Calu3 (cell line): Measurements from ENCODE around the gene C5orf15. TPM values are rescaled to one million over a fixed set of nuclear protein-coding genes. Genes with fewer than 3 reads are reported as not detected.

Experiments
- BruUV-seq: library from RNA; stranded (reverse); fragments of 400-500 nt; replicated peaks from 2 replicates; lab custom pipeline; 2021; lab: Mats Ljungman, UMichigan
- CTCF ChIA-PET: fragments of 300-600 bp; sonication (Branson Sonifier 250); formaldehyde crosslinking; loops from one replicate; lab custom pipeline; 2022; ENCODE audit warnings: antibody characterized with exemption; lab: Charles Lee
- DNase-seq: peaks from one replicate; pipeline ENCODE4 v3.0.0; 2022
- H3K27ac Mint-ChIP-seq: one replicate; pipeline ENCODE4 v1.8.0; 2022; ENCODE audit warnings: mixed read lengths; ENCODE audit not compliant: unreplicated experiment
- H3K27me3 Mint-ChIP-seq: one replicate; pipeline ENCODE4 v1.8.0; 2022; ENCODE audit warnings: mixed read lengths; ENCODE audit not compliant: unreplicated experiment
- H3K36me3 Mint-ChIP-seq: one replicate; pipeline ENCODE4 v1.8.0; 2022; ENCODE audit warnings: mild to moderate bottlenecking, moderate library complexity, mixed read lengths; ENCODE audit not compliant: insufficient read depth, unreplicated experiment
- H3K4me1 Mint-ChIP-seq: one replicate; pipeline ENCODE4 v1.8.0; 2022; ENCODE audit warnings: mild to moderate bottlenecking, low read depth, mixed read lengths; ENCODE audit not compliant: unreplicated experiment
- H3K4me3 Mint-ChIP-seq: one replicate; pipeline ENCODE4 v1.8.0; 2022; ENCODE audit warnings: mild to moderate bottlenecking, low read depth, moderate library complexity, mixed read lengths; ENCODE audit not compliant: unreplicated experiment
- H3K9me3 Mint-ChIP-seq: one replicate; pipeline ENCODE4 v1.8.0; 2022; ENCODE audit warnings: low read depth, mixed read lengths; ENCODE audit not compliant: unreplicated experiment
- intact Hi-C: fragments of 100-400 bp; cut with micrococcal nuclease; formaldehyde crosslinking; loops from one replicate; pipeline ENCODE4 v1.10.0; 2022; ENCODE audit not compliant: unreplicated experiment
- total RNA-seq: library from RNA; stranded (reverse); gene quantifications from 2 replicates; pipeline ENCODE4 v1.2.3, GENCODE V29; 2022
- TF ChIP-seq, protein P1 (sequence below): fragments of 200-600 bp; IDR thresholded peaks from one replicate; pipeline ENCODE4 v1.8.0; 2022; ENCODE audit warnings: antibody characterized with exemption; ENCODE audit not compliant: unreplicated experiment

C5orf15 gene
- total RNA-seq, 1 experiment from 2014 or later = 104 TPM

DNA sequence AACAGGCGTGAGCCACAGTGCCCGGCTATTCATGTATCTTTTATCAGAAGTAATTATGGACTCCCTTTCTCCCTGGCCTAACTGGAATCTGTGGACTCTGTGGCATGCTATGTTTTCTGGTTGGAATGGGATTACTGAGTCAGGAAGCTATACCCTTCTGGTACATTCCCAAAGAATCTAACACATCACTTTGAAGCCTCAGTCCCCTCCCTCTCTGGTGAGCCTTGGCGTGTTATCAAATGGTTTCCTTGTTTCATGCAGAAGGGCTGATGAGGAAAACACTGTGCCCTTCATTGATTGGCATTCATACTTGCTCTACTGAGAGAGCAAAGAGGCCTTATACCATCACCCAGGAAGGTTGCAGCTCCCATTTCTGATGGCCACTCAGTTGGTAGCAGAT, 22.9 kb downstream of the C5orf15 start:
- Mint-ChIP-seq H3K4me1 (peaks cover 9% of the 10 kb centered on the region), H3K36me3 (peaks cover 5% of the 10 kb centered on the region), H3K9me3 (no peaks in the 10 kb centered on the region), H3K4me3 (no peak overlapping the region), H3K27ac (no peak overlapping the region), H3K27me3 (peaks cover 27% of the 10 kb centered on the region)
- no TSS peak for BruUV-seq
- intact Hi-C loops = loop anchor here (2.0 kb wide), 1 partner anchor 393 kb away; no protein-coding TSS in a partner anchor
- CTCF ChIA-PET = interaction anchor here (0.7 to 1.2 kb wide), 3 partner anchors 91 to 698 kb away, joined by 3 to 6 read pairs (median 4); no protein-coding TSS in a partner anchor
- TF ChIP-seq, protein P1, sequence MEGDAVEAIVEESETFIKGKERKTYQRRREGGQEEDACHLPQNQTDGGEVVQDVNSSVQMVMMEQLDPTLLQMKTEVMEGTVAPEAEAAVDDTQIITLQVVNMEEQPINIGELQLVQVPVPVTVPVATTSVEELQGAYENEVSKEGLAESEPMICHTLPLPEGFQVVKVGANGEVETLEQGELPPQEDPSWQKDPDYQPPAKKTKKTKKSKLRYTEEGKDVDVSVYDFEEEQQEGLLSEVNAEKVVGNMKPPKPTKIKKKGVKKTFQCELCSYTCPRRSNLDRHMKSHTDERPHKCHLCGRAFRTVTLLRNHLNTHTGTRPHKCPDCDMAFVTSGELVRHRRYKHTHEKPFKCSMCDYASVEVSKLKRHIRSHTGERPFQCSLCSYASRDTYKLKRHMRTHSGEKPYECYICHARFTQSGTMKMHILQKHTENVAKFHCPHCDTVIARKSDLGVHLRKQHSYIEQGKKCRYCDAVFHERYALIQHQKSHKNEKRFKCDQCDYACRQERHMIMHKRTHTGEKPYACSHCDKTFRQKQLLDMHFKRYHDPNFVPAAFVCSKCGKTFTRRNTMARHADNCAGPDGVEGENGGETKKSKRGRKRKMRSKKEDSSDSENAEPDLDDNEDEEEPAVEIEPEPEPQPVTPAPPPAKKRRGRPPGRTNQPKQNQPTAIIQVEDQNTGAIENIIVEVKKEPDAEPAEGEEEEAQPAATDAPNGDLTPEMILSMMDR = no peak
- no peak for DNase-seq

DNA sequence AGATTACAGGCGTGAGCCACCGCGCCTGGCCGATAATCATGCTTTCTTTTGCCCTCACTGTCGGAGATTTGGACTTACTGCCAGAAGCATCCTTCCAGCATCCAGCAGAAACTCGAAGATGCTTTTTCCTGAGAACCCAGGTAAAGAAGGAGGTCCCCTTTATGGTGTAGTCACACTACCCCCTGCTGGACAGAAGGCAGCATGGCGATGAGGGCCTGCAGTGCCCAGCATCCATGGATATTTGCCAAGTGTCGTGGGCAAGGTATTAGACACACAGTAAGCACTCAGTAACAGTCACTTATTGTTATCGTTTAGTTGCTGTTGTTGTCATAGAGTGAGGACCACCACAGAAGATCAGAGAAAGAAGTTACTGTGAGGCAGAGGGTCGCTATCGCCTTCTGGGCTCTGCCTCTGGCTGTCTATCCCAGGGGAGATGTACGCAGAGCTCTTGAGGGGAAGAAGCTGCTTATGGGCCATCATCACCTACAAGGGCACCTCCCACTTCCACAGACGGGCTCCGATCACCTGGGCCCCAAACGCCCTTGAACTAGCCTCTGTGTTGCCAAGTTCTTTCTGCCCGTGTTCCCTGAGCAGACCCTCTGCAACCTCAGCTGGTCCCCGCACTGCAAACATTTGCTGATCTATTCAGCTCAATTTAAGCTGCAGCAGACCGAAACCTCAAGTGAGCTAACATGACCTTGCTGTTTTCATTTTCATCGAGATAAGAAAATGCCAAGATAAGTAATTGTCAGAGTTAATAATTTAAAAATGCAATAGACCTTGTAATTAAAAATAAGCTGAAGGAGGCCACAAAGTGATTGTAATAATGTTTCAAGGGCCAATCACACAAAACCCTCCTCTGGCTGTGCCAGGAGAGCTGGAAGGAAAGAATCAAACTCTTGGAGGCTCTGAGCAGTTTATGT, 23.9 kb downstream of the C5orf15 start:
- no peak overlapping the region for H3K27ac Mint-ChIP-seq
- H3K36me3 Mint-ChIP-seq = peaks cover 5% of the 10 kb centered on the region
- BruUV-seq = no TSS peak
- intact Hi-C loops = loop anchor here (2.0 to 5.0 kb wide), 3 partner anchors 392 to 522 kb away; no protein-coding TSS in a partner anchor
- TF ChIP-seq, protein P1 = peak; percentile 78
- H3K9me3 Mint-ChIP-seq = no peaks in the 10 kb centered on the region
- H3K4me1 Mint-ChIP-seq = peaks cover 12% of the 10 kb centered on the region
- peak; percentile 81 for DNase-seq
- CTCF ChIA-PET = interaction anchor here (1.0 to 1.2 kb wide), 5 partner anchors 10 to 697 kb away, joined by 3 to 6 read pairs (median 3); no protein-coding TSS in a partner anchor
- no peak overlapping the region for H3K4me3 Mint-ChIP-seq
- peaks cover 27% of the 10 kb centered on the region for H3K27me3 Mint-ChIP-seq

GRCh38 chr5:133943475-133943817, 25.0 kb downstream of the C5orf15 start:
- peaks cover 22% of the 10 kb centered on the region for H3K4me1 Mint-ChIP-seq
- TF ChIP-seq, protein P1 = no peak
- no peak overlapping the region for H3K4me3 Mint-ChIP-seq
- H3K36me3 Mint-ChIP-seq = peaks cover 5% of the 10 kb centered on the region
- peaks cover 27% of the 10 kb centered on the region for H3K27me3 Mint-ChIP-seq
- DNase-seq = no peak
- CTCF ChIA-PET = no interaction called here
- intact Hi-C loops = loop anchor here (5.0 kb wide), 2 partner anchors 451 to 521 kb away; no protein-coding TSS in a partner anchor
- BruUV-seq = no TSS peak
- H3K9me3 Mint-ChIP-seq = no peaks in the 10 kb centered on the region
- no peak overlapping the region for H3K27ac Mint-ChIP-seq

- DNase-seq = no peak
- no peak overlapping the region for H3K27ac Mint-ChIP-seq
- H3K27me3 Mint-ChIP-seq = peaks cover 24% of the 10 kb centered on the region
- intact Hi-C loops = loop anchor here (5.0 kb wide), 2 partner anchors 451 to 521 kb away; no protein-coding TSS in a partner anchor
- H3K4me1 Mint-ChIP-seq = peaks cover 28% of the 10 kb centered on the region
- no peaks in the 10 kb centered on the region for H3K9me3 Mint-ChIP-seq
- peaks cover 5% of the 10 kb centered on the region for H3K36me3 Mint-ChIP-seq
- no TSS peak for BruUV-seq
- TF ChIP-seq, protein P1 = no peak
- CTCF ChIA-PET = no interaction called here
- no peak overlapping the region for H3K4me3 Mint-ChIP-seq
Measured at GRCh38 chr5:133942614-133943474, 25.6 kb downstream of the C5orf15 start.
